Neural cell (in vitro differentiated cells): ENCODE data around the gene ST3GAL5.

ENCODE experiments used
- EZH2 ChIP-seq: fragments of 200-600, 300-800 bp; shearing (Covaris generic), sonication (generic); IDR thresholded peaks from 2 replicates; pipeline ENCODE4 v1.6.1; 2014; ENCODE audit warnings: antibody characterized with exemption, low read length, borderline replicate concordance, mild to moderate bottlenecking; ENCODE audit not compliant: insufficient read depth, poor library complexity, severe bottlenecking
- RAD21 ChIP-seq: fragments of 450-650 bp; conservative IDR thresholded peaks from 2 replicates; pipeline ENCODE4 v1.6.1; 2014; ENCODE audit warnings: antibody characterized with exemption, mild to moderate bottlenecking, moderate library complexity
- SMC3 ChIP-seq: fragments of 450-650 bp; conservative IDR thresholded peaks from 2 replicates; pipeline ENCODE4 v1.6.1; 2014; ENCODE audit warnings: antibody characterized with exemption, mild to moderate bottlenecking, moderate library complexity; ENCODE audit not compliant: poor library complexity
- TAF1 ChIP-seq: IDR thresholded peaks from 2 replicates; pipeline ENCODE4 v1.6.1; 2012; ENCODE audit warnings: low read depth
- TF ChIP-seq, protein P1 (sequence below): fragments of 450-650 bp; IDR thresholded peaks from 2 replicates; pipeline ENCODE4 v1.5.1; 2014; ENCODE audit warnings: antibody characterized with exemption, mild to moderate bottlenecking, moderate library complexity; ENCODE audit not compliant: poor library complexity, severe bottlenecking
- TF ChIP-seq, protein P2 (sequence below): IDR thresholded peaks from 2 replicates; pipeline ENCODE4 v1.6.1; 2012; ENCODE audit warnings: borderline replicate concordance

GRCh38 chr2:85921659-85922058, 32.9 kb upstream of the ST3GAL5 start:
- TF ChIP-seq, protein P1, sequence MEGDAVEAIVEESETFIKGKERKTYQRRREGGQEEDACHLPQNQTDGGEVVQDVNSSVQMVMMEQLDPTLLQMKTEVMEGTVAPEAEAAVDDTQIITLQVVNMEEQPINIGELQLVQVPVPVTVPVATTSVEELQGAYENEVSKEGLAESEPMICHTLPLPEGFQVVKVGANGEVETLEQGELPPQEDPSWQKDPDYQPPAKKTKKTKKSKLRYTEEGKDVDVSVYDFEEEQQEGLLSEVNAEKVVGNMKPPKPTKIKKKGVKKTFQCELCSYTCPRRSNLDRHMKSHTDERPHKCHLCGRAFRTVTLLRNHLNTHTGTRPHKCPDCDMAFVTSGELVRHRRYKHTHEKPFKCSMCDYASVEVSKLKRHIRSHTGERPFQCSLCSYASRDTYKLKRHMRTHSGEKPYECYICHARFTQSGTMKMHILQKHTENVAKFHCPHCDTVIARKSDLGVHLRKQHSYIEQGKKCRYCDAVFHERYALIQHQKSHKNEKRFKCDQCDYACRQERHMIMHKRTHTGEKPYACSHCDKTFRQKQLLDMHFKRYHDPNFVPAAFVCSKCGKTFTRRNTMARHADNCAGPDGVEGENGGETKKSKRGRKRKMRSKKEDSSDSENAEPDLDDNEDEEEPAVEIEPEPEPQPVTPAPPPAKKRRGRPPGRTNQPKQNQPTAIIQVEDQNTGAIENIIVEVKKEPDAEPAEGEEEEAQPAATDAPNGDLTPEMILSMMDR: no peak
- no peak for TF ChIP-seq SMC3
- TF ChIP-seq TAF1: no peak
- no peak for TF ChIP-seq EZH2
- no peak for TF ChIP-seq RAD21
- TF ChIP-seq, protein P2, sequence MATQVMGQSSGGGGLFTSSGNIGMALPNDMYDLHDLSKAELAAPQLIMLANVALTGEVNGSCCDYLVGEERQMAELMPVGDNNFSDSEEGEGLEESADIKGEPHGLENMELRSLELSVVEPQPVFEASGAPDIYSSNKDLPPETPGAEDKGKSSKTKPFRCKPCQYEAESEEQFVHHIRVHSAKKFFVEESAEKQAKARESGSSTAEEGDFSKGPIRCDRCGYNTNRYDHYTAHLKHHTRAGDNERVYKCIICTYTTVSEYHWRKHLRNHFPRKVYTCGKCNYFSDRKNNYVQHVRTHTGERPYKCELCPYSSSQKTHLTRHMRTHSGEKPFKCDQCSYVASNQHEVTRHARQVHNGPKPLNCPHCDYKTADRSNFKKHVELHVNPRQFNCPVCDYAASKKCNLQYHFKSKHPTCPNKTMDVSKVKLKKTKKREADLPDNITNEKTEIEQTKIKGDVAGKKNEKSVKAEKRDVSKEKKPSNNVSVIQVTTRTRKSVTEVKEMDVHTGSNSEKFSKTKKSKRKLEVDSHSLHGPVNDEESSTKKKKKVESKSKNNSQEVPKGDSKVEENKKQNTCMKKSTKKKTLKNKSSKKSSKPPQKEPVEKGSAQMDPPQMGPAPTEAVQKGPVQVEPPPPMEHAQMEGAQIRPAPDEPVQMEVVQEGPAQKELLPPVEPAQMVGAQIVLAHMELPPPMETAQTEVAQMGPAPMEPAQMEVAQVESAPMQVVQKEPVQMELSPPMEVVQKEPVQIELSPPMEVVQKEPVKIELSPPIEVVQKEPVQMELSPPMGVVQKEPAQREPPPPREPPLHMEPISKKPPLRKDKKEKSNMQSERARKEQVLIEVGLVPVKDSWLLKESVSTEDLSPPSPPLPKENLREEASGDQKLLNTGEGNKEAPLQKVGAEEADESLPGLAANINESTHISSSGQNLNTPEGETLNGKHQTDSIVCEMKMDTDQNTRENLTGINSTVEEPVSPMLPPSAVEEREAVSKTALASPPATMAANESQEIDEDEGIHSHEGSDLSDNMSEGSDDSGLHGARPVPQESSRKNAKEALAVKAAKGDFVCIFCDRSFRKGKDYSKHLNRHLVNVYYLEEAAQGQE: no peak
